HFF-Myc (cell line): ENCODE data around the gene SLC29A4.
"Not testable (repeated sequence)": the region's sequence is repeated elsewhere in the genome, so short reads cannot be mapped to it uniquely, and the experiment has no call there.

Experiments used
- DNase-seq: peaks from one replicate; pipeline ENCODE4 v3.0.0-alpha.2; 2011; ENCODE audit warnings: low read depth; ENCODE audit errors: extremely low read depth
- H3K4me3 ChIP-seq: replicated peaks from 2 replicates; pipeline ENCODE4 v1.5.1; 2011; ENCODE audit warnings: low read depth, mild to moderate bottlenecking, control low read depth, low read length
- CTCF ChIP-seq: IDR thresholded peaks from 2 replicates; pipeline ENCODE4 v1.5.1; 2012; ENCODE audit warnings: mild to moderate bottlenecking, low read depth, low read length, control low read depth; ENCODE audit errors: missing control alignments

Gene SLC29A4

GRCh38 chr7:5283421-5284303, 919 bp downstream of the SLC29A4 start:
- no peak for TF ChIP-seq CTCF
- H3K4me3 ChIP-seq = peak overlapping the region; percentile 21
- DNase-seq = no peak

- no peak overlapping the region for H3K4me3 ChIP-seq
- TF ChIP-seq CTCF = peak; percentile 43
- DNase-seq = no peak
Measured at GRCh38 chr7:5284304-5285281, 1.9 kb downstream of the SLC29A4 start.

GRCh38 chr7:5286933-5287332, 4.2 kb downstream of the SLC29A4 start:
- no peak overlapping the region for H3K4me3 ChIP-seq
- TF ChIP-seq CTCF = no peak
- no peak for DNase-seq

- H3K4me3 ChIP-seq, DNase-seq: not testable (repeated sequence)
Measured at GRCh38 chr7:5287373-5287772, 4.6 kb downstream of the SLC29A4 start.

- H3K4me3 ChIP-seq = no peak overlapping the region
- DNase-seq = no peak
- no peak for TF ChIP-seq CTCF
Measured at GRCh38 chr7:5287802-5288201, 5.1 kb downstream of the SLC29A4 start.

GRCh38 chr7:5288560-5288959, 5.8 kb downstream of the SLC29A4 start:
- DNase-seq, H3K4me3 ChIP-seq: not testable (repeated sequence)

GRCh38 chr7:5289355-5289754, 6.6 kb downstream of the SLC29A4 start:
- no peak for TF ChIP-seq CTCF
- no peak overlapping the region for H3K4me3 ChIP-seq
- DNase-seq = no peak
